ENCODE results near the gene CD300LB.

GRCh38 chr17:74480290-74480689 is 51.0 kb downstream of the CD300LB start:
- TF ChIP-seq FOXK2 (IDR thresholded peaks at IDR 0.05) = no peak
- no peak for TF ChIP-seq BHLHE40 (IDR thresholded peaks at IDR 0.05; ENCODE audit: borderline replicate concordance)
- no peak for TF ChIP-seq LEF1 (IDR thresholded peaks at IDR 0.05; ENCODE audit: borderline replicate concordance)
- TF ChIP-seq FOXM1 (IDR thresholded peaks at IDR 0.05; ENCODE audit: borderline replicate concordance) = no peak
- no peak for TF ChIP-seq ELF4 (IDR thresholded peaks at IDR 0.05)

Measured in HEK293T (cell line).